Measurements from ENCODE around the gene PLXND1.

Gene PLXND1

DNA sequence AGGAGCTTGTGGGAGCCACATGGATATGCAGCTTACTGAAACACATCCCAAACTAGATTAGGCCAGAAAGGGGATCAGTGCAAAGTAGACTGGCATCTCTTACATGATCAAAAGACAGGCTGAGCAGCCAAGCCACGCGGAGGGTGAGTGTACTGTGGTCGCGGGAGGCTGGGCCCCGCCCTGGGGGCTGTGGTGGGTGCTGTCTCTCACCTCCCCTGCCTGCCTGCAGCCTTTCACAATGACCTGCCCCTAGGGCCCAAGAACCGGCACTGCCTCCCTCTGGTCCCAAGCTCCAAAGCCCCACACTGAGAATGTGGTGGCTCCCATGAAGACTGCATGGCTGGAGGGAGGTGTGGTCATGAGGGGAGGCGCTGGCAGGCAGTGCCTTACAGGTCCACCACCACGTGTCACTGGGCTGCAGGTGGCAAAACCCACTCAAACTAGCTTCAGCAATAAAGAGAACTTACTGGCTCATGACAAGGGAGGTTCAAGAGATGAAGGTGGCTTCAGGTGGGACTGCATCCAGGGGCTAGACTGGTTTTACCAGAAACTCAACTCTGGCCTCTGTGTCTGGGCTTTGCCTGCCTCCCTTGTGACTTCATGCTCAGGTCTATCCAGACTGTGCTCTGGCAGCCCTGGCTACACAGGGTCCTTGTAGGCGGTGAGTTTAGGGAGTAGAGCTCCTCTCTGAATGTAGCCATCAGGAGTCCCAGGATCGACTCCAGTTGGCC is 27.4 kb upstream of the PLXND1 start:
- H3K4me3 ChIP-seq (ENCODE audit: low read depth, low read length), result no peak overlapping the region

DNA sequence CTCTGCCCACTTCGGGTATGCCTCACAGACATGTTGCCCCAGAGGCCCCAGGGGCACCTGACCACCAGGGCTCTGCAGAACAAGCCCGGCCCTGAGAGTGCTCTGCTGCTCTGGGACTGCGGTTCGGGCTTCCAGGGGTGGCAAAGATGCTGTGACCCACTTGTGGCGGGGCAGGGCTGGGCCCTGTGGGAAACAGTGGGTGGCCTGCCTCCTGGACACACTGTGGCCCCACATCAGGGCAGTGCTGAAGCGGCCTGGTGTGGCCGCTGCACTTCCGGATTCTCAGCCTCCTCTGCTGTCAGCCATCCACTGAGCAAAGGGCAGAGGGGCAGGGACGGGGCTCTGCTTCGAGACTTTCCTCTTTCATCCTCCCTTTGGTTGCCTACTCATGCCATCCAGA is 26.5 kb upstream of the PLXND1 start:
- TF ChIP-seq, protein P1, sequence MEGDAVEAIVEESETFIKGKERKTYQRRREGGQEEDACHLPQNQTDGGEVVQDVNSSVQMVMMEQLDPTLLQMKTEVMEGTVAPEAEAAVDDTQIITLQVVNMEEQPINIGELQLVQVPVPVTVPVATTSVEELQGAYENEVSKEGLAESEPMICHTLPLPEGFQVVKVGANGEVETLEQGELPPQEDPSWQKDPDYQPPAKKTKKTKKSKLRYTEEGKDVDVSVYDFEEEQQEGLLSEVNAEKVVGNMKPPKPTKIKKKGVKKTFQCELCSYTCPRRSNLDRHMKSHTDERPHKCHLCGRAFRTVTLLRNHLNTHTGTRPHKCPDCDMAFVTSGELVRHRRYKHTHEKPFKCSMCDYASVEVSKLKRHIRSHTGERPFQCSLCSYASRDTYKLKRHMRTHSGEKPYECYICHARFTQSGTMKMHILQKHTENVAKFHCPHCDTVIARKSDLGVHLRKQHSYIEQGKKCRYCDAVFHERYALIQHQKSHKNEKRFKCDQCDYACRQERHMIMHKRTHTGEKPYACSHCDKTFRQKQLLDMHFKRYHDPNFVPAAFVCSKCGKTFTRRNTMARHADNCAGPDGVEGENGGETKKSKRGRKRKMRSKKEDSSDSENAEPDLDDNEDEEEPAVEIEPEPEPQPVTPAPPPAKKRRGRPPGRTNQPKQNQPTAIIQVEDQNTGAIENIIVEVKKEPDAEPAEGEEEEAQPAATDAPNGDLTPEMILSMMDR (IDR thresholded peaks at IDR 0.05; ENCODE audit: borderline replicate concordance, insufficient read depth, low read depth, low read length), result no peak
- H3K4me3 ChIP-seq (ENCODE audit: low read depth, low read length), result no peak overlapping the region

More for the DNA sequence above, 27.4 kb upstream of the PLXND1 start:
- TF ChIP-seq, protein P1 (IDR thresholded peaks at IDR 0.05; ENCODE audit: borderline replicate concordance, insufficient read depth, low read depth, low read length), result no peak

DNA sequence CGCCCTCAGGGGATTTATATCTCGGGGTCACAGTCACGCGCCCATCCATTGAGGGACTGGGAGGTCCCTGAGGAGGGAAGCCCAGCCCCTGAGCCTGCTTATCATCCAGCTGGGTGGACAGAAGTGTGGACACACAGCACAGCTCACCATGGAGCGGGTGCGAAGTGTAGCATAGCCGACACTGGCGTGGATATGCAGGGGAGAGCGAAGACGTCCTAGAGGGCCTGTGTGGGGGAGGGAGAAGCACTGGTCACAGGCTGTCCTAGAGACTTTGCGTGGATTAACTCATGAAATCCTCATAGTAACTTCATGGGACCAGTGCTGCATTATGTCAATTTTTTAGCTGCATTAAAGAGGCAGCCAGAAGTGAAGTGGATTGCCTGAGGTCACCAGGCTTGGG is 26.1 kb upstream of the PLXND1 start:
- H3K4me3 ChIP-seq (ENCODE audit: low read depth, low read length), result no peak overlapping the region
- TF ChIP-seq, protein P1 (IDR thresholded peaks at IDR 0.05; ENCODE audit: borderline replicate concordance, insufficient read depth, low read depth, low read length), result no peak

DNA sequence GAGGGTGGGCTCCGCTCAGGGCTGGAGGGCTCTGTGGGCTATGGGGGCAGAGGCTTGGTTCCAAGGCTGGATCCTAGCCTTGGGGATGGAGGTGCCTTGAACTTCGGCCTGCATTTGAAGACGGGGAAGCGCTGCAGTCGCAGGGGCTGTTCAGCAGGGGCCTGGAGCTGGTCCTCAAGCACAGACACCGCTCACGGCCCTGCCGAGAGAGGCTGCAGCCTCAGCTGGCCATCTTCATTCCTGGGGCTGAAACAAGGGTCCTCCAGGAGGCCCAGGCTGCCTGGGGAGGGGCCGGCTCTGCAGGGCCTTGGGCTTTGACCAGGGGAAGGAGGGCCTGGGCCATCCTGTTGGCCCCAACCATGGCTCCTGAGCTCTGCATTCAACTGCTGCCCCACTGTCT is 25.6 kb upstream of the PLXND1 start:
- no peak overlapping the region for H3K4me3 ChIP-seq (ENCODE audit: low read depth, low read length)
- TF ChIP-seq, protein P1 (IDR thresholded peaks at IDR 0.05; ENCODE audit: borderline replicate concordance, insufficient read depth, low read depth, low read length), result no peak

DNA sequence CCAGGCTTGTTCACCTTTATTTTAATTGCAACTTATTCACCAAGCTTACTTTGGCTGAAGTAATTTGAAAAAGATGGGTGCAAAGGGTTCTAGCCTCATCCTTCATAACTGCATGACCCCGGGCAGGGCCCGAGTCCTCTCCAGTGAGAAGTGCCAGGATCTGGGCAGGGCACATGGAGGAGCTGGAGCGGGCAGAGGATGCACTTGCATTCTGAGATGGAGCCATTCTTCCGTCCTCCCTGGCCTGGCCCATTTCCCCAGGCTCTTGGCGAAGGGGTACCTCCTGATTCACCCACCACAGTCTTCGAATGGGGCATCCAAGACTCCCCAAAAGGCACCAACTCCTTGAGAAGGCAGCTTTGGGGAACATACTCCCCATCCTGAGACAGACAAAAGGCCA is 22.5 kb upstream of the PLXND1 start:
- TF ChIP-seq, protein P1 (IDR thresholded peaks at IDR 0.05; ENCODE audit: borderline replicate concordance, insufficient read depth, low read depth, low read length), result no peak
- no peak overlapping the region for H3K4me3 ChIP-seq (ENCODE audit: low read depth, low read length)

DNA sequence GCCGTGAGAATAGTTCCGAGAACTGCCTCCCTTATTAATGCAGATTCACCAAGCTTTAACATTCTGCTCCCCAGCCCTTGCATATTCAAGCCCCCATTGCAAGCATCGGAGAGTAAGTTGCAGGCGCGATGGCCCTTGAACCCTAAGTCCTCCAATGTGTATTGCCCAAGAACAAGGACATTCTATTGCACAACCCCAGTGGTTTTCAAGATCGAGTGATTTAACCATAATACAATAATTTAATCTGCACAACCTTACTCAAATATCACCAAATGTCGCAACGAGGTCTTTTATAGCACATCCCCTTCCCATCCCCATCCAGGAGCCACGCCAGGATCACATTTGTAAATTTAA is 21.7 kb upstream of the PLXND1 start:
- no peak overlapping the region for H3K4me3 ChIP-seq (ENCODE audit: low read depth, low read length)
- TF ChIP-seq, protein P1 (IDR thresholded peaks at IDR 0.05; ENCODE audit: borderline replicate concordance, insufficient read depth, low read depth, low read length), result no peak

All from GM12875 (cell line).